ENCODE results near the gene CACNA1S.

- TF ChIP-seq CTCF (IDR thresholded peaks at IDR 0.05) (no peak), POLR2A (IDR thresholded peaks at IDR 0.05) (no peak)
These were observed 8.1 kb downstream of the CACNA1S start for GRCh38 chr1:201104141-201104540.

All from esophagus squamous epithelium (tissue), 4 donors.